Body of pancreas (tissue), 4 donors: ENCODE data around the gene NXF2B.
"Not testable (repeated sequence)": the region's sequence is repeated elsewhere in the genome, so short reads cannot be mapped to it uniquely, and the experiment has no call there.

ENCODE experiments used
- CTCF ChIP-seq, 7 experiments: fragments of 450-650 bp in 4 of 7; fragments of 200-600 bp in 3 of 7; sonication (generic) in 3 of 7; IDR thresholded peaks; one replicate each; pipeline ENCODE4 v1.5.1; 2016 to 2019; ENCODE audit warnings: antibody characterized with exemption in 7 of 7
- POLR2A ChIP-seq, 3 donors: fragments of 450-650 bp; IDR thresholded peaks; one replicate each; pipeline ENCODE4 v1.6.1; 2016; ENCODE audit warnings: antibody characterized with exemption in 3 of 3, mild to moderate bottlenecking in 2 of 3

DNA sequence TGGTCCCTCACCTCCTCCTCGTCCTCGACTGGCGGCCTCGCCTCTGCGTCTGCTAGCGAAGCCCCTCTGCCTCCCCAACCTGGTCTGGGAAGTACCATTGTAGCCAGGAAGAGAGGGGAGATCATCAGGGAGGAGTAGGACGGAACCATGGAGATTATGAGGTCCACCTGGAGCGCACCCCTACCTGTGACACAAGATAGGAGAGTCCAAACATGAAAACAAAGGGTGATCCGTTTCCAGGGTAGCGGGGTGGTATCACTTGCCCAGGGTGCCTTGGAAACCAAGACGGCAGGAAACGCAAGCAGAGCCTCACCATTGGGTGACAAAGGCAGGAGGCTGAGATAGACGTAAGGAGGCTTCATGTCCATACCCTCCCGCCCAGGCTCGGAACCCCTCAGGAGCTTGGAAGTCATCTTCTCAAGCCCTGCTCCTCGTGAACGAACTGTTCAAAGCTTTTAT, 32.0 kb upstream of the NXF2B start, which contains the start of gene TCP11X2:
- TF ChIP-seq CTCF, POLR2A (IDR thresholded peaks at IDR 0.05): not testable (repeated sequence)
